Mammary epithelial cell (primary cell): Measurements from ENCODE around the gene PTPN11.

Source experiments
- CTCF ChIP-seq, 2 donors: IDR thresholded peaks in 1 of 2; conservative IDR thresholded peaks in 1 of 2; 2 replicates each; pipeline ENCODE4 v1.5.1; 2011 to 2012; ENCODE audit warnings: inconsistent platforms in 2 of 2, low read length in 2 of 2, mild to moderate bottlenecking in 2 of 2, control low read depth in 1 of 2, low read depth in 1 of 2; ENCODE audit not compliant: insufficient read depth in 1 of 2; ENCODE audit errors: extremely low read depth in 1 of 2
- EZH2 ChIP-seq: IDR thresholded peaks from 2 replicates; pipeline ENCODE4 v1.6.1; 2012; ENCODE audit warnings: low read length, inconsistent platforms, borderline replicate concordance

GRCh38 chr12:112466835-112467234 is 48.1 kb downstream of the PTPN11 start:
- TF ChIP-seq EZH2 = no peak
- no peak for TF ChIP-seq CTCF (conservative IDR thresholded peaks at IDR 0.05 in 1 of 2, IDR thresholded peaks at IDR 0.05 in 1 of 2; ENCODE audit: extremely low read depth in 1 of 2, insufficient read depth in 1 of 2, low read depth in 1 of 2, low read length in 2 of 2)
